SK-N-SH (cell line): ENCODE data around the gene TUBGCP6.

ENCODE experiments used
- JUND ChIP-seq: IDR thresholded peaks from 2 replicates; pipeline ENCODE4 v1.4.0; 2012
- NFIC ChIP-seq: IDR thresholded peaks from 2 replicates; pipeline ENCODE4 v1.4.0; 2012; ENCODE audit warnings: borderline replicate concordance
- POLR2AphosphoS5 ChIP-seq: IDR thresholded peaks from 2 replicates; pipeline ENCODE4 v1.6.1; 2012; ENCODE audit warnings: low read depth, low read length
- RFX5 ChIP-seq: IDR thresholded peaks from 2 replicates; pipeline ENCODE4 v1.6.1; 2012; ENCODE audit warnings: mild to moderate bottlenecking, improper control_type of control experiment, low read length
- SIN3A ChIP-seq: IDR thresholded peaks from 2 replicates; pipeline ENCODE4 v1.6.1; 2012; ENCODE audit warnings: low read depth, mild to moderate bottlenecking, low read length, moderate library complexity, borderline replicate concordance
- USF1 ChIP-seq: IDR thresholded peaks from 2 replicates; pipeline ENCODE4 v1.4.0; 2012; ENCODE audit warnings: low read depth, borderline replicate concordance
- USF2 ChIP-seq: fragments of 150-350 bp; IDR thresholded peaks from 2 replicates; pipeline ENCODE4 v1.6.1; 2017; ENCODE audit warnings: antibody characterized with exemption, low read length, low read depth, borderline replicate concordance
- ZBTB33 ChIP-seq: IDR thresholded peaks from 2 replicates; pipeline ENCODE4 v1.4.0; 2012; ENCODE audit warnings: low read depth, borderline replicate concordance
- TF ChIP-seq, protein P1 (sequence below): fragments of 200-600 bp; sonication (generic); IDR thresholded peaks from 2 replicates; pipeline ENCODE4 v1.6.1; 2017; ENCODE audit warnings: antibody characterized with exemption, mild to moderate bottlenecking, moderate library complexity

GRCh38 chr22:50204571-50204970 is 40.3 kb downstream of the TUBGCP6 start:
- TF ChIP-seq, protein P1, sequence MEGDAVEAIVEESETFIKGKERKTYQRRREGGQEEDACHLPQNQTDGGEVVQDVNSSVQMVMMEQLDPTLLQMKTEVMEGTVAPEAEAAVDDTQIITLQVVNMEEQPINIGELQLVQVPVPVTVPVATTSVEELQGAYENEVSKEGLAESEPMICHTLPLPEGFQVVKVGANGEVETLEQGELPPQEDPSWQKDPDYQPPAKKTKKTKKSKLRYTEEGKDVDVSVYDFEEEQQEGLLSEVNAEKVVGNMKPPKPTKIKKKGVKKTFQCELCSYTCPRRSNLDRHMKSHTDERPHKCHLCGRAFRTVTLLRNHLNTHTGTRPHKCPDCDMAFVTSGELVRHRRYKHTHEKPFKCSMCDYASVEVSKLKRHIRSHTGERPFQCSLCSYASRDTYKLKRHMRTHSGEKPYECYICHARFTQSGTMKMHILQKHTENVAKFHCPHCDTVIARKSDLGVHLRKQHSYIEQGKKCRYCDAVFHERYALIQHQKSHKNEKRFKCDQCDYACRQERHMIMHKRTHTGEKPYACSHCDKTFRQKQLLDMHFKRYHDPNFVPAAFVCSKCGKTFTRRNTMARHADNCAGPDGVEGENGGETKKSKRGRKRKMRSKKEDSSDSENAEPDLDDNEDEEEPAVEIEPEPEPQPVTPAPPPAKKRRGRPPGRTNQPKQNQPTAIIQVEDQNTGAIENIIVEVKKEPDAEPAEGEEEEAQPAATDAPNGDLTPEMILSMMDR: no peak
- no peak for TF ChIP-seq RFX5
- TF ChIP-seq USF2: no peak
- no peak for TF ChIP-seq SIN3A
- TF ChIP-seq POLR2AphosphoS5: no peak
- no peak for TF ChIP-seq USF1
- no peak for TF ChIP-seq NFIC
- no peak for TF ChIP-seq JUND
- no peak for TF ChIP-seq ZBTB33
